ENCODE results near the gene RMI1. TPM values are rescaled to one million over a fixed set of nuclear protein-coding genes. Genes with fewer than 3 reads are reported as not detected.

Gene RMI1
- total RNA-seq, 1 donor from 2014 or later, result 0.21 TPM

GRCh38 chr9:83962165-83962564, 18.4 kb upstream of the RMI1 start:
- Histone ChIP-seq H3K9me3 (no peaks in the 10 kb centered on the region), H3K27me3 (no peaks in the 10 kb centered on the region), H3K36me3 (peaks cover 9 to 10% of the 10 kb centered on the region in 2 donors), H3K4me3 (no peak overlapping the region), H3K4me1 (no peaks in the 10 kb centered on the region), H3K27ac (no peak overlapping the region)
- intact Hi-C loops (cut with DNase I), result no loop called here
- TF ChIP-seq CTCF (IDR thresholded peaks at IDR 0.05), result no peak
- DNase-seq (ENCODE audit: low spot score in 2 of 2), result no peak

- H3K36me3 ChIP-seq, result peaks cover 21 to 36% of the 10 kb centered on the region in 2 donors
- no peak for TF ChIP-seq CTCF (IDR thresholded peaks at IDR 0.05)
- H3K27ac ChIP-seq, result no peak overlapping the region
- no peak overlapping the region for H3K4me3 ChIP-seq
- intact Hi-C loops (cut with DNase I), result no loop called here
- no peaks in the 10 kb centered on the region for H3K27me3 ChIP-seq
- H3K4me1 ChIP-seq, result peaks cover 0 to 2% of the 10 kb centered on the region in 2 donors
- no peak for DNase-seq (ENCODE audit: low spot score in 2 of 2)
- no peaks in the 10 kb centered on the region for H3K9me3 ChIP-seq
These were observed 15.6 kb upstream of the RMI1 start for GRCh38 chr9:83964973-83965349.

GRCh38 chr9:83965350-83966208, 15.0 kb upstream of the RMI1 start:
- intact Hi-C loops (cut with DNase I), result no loop called here
- Histone ChIP-seq H3K4me1 (peaks cover 0 to 2% of the 10 kb centered on the region in 2 donors), H3K27ac (no peak overlapping the region), H3K4me3 (no peak overlapping the region), H3K27me3 (no peaks in the 10 kb centered on the region), H3K36me3 (peaks cover 27 to 42% of the 10 kb centered on the region in 2 donors), H3K9me3 (no peaks in the 10 kb centered on the region)
- no peak for TF ChIP-seq CTCF (IDR thresholded peaks at IDR 0.05)
- DNase-seq (ENCODE audit: low spot score in 2 of 2), result no peak

GRCh38 chr9:83966209-83966582, 14.4 kb upstream of the RMI1 start:
- Histone ChIP-seq H3K4me3 (no peak overlapping the region), H3K27ac (no peak overlapping the region), H3K4me1 (peaks cover 0 to 2% of the 10 kb centered on the region in 2 donors), H3K27me3 (no peaks in the 10 kb centered on the region), H3K9me3 (no peaks in the 10 kb centered on the region), H3K36me3 (peaks cover 33 to 48% of the 10 kb centered on the region in 2 donors)
- TF ChIP-seq CTCF (IDR thresholded peaks at IDR 0.05), result no peak
- intact Hi-C loops (cut with DNase I), result no loop called here
- DNase-seq (ENCODE audit: low spot score in 2 of 2), result no peak

- no peak for TF ChIP-seq CTCF (IDR thresholded peaks at IDR 0.05)
- Histone ChIP-seq H3K36me3 (peaks cover 42 to 57% of the 10 kb centered on the region in 2 donors), H3K4me1 (peaks cover 0 to 2% of the 10 kb centered on the region in 2 donors), H3K9me3 (no peaks in the 10 kb centered on the region), H3K27me3 (no peaks in the 10 kb centered on the region), H3K27ac (no peak overlapping the region), H3K4me3 (no peak overlapping the region)
- intact Hi-C loops (cut with DNase I), result no loop called here
- no peak for DNase-seq (ENCODE audit: low spot score in 2 of 2)
These were observed 13.5 kb upstream of the RMI1 start for GRCh38 chr9:83967073-83967472.
